Mammary epithelial cell (primary cell): ENCODE data around the gene DMRT3.

Experiments used
- CTCF ChIP-seq, 2 donors: IDR thresholded peaks in 1 of 2; conservative IDR thresholded peaks in 1 of 2; 2 replicates each; pipeline ENCODE4 v1.5.1; 2011 to 2012; ENCODE audit warnings: inconsistent platforms in 2 of 2, low read length in 2 of 2, mild to moderate bottlenecking in 2 of 2, control low read depth in 1 of 2, low read depth in 1 of 2; ENCODE audit not compliant: insufficient read depth in 1 of 2; ENCODE audit errors: extremely low read depth in 1 of 2
- EZH2 ChIP-seq: IDR thresholded peaks from 2 replicates; pipeline ENCODE4 v1.6.1; 2012; ENCODE audit warnings: low read length, inconsistent platforms, borderline replicate concordance

- no peak for TF ChIP-seq CTCF (conservative IDR thresholded peaks at IDR 0.05 in 1 of 2, IDR thresholded peaks at IDR 0.05 in 1 of 2; ENCODE audit: extremely low read depth in 1 of 2, insufficient read depth in 1 of 2, low read depth in 1 of 2, low read length in 2 of 2)
- TF ChIP-seq EZH2, result peak; percentile 80
Observed at GRCh38 chr9:972501-973294, 3.8 kb upstream of the DMRT3 start.
